Stimulated activated CD8-positive, alpha-beta memory T cell treated with anti-CD3 and anti-CD28 coated beads, Interleukin-15, amount 100 ng/mL, for 24 hours (primary cell): Measurements from ENCODE around the gene PHC1.
A peak's percentile ranks its signal among the peaks of the same experiment; 100 is the strongest.
"Not testable (repeated sequence)": the region's sequence is repeated elsewhere in the genome, so short reads cannot be mapped to it uniquely, and the experiment has no call there.

Experiments used
- DNase-seq: peaks from one replicate; pipeline ENCODE4 v3.0.0-alpha.2; 2020; ENCODE audit warnings: low read depth

Gene PHC1

DNA sequence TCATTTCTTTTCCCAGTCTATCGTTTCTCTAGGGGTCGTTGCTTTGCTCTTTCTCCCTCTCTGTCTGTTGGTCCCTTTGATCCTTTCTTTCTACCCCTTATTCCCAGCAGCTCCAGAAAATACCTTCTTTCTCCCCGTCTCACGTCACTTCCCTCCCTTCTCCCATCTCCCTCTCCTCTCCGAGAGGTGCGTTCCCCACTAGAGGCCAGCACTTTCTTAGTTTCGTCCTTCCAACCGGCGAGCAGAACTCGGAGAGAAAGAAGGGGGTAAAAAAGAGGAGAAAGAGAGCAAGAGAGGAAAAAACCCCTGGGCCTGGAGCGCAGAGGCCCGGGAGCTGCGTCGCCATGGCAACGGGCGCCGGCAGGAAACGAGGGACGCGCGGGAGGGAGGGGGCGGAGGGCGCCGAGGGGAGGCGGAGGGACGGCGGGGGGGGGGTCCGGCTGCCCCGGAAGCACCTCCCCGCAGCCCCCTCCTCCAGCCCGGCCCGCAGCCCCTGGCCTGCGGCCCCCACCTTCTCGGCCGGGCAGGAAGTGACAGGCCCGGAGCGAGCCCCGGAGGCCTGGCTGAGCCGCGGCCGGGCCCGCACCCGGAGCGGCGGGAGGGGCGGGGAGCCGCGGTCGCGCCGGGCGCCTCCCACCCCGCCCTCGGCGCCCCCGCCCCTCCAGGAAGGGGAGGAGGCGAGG, at the start of gene PHC1:
Gene PHC1, plus strand, starts transcription at position 477 of the 683 bp plus-strand sequence. CDS start 3,169 bp downstream, outside the sequence.
- peak; percentile 52 for DNase-seq

DNA sequence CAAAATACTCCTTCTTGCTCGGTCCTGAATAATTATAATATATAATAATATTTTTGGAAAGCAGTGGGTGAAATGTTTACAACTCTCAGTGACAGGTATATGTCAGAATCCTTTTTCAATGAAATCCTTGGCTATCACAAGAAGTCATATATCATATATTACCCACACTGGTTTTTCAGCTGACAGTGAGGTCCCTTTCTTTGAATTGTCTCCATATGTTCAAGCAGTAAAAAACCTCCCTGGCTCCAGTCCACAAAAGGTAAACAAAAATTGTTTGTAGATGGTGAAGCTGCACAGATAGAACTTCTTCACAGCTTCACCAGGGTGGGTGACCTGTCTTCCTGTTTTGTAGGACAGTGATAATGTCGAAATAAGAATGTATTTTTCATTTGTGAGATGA, 47.9 kb upstream of the PHC1 start:
- DNase-seq = no peak

DNA sequence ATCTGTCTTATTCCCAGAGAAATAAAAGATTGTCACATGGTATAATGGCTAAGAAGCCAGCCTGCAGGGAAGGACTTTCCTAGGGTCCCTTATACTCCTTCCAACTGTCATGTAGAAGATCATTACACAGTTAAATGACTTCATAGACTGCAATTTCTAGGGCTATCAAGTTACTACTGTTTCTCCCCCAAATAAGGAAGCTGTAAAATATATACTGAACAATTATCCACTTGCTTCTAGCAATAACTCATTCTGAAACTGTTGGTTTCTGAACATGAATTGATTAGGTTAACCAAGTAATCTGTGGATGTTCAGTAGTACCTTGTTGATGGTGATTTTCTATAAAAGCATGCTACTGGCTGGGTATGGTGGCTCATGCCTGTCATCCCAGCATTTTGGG, 47.3 kb upstream of the PHC1 start:
- no peak for DNase-seq

DNA sequence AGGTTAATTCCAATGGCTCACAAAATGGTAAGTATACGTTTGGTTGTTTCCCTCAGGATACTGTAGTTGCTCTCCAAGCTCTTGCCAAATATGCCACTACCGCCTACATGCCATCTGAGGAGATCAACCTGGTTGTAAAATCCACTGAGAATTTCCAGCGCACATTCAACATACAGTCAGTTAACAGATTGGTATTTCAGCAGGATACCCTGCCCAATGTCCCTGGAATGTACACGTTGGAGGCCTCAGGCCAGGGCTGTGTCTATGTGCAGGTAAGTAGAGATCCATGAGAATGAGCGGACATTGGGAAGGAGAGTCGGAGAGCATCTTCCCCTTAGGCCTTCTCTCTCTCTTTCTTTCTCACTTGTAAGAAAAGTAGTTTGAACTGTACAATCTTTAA, 46.5 kb upstream of the PHC1 start:
- no peak for DNase-seq

GRCh38 chr12:8870586-8870985, 43.7 kb upstream of the PHC1 start:
- no peak for DNase-seq

DNA sequence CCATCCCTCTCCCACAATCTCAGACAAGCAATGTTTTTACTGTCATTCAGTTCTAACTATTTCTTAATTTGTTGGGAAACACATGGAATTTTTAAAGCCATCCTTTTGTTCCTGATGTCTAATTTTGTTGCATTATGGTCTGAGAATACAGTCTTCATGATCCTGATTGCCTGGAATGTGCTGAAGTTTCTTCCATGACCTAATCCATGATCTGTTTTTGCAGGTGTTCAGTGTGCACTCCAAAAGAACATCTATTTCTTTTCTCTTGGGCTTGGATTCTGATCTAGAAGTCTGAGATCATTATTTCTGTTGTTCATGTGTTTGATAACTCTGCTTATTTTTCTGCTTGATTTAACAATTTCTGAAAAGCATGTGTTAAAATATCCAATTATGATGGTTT, 43.2 kb upstream of the PHC1 start:
- no peak for DNase-seq

DNA sequence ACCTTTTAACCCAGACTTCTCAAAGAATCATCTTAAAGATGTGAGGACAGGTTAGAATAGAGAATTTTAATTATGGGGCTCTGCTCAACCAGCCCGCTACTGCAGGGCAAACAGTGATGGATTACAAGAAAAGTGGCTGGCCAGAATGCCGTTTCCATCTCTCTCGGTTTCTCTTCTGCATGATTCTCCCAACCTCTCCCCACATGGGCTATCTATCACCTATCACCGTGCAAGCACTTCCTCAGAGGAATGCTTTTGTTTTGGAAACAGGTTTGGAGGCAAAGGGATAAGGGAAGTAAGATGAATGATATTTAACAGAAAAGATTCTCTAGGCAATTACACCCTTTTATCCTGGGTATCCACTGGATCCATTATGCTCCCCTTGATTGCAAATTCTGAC, 37.4 kb upstream of the PHC1 start:
- no peak for DNase-seq

DNA sequence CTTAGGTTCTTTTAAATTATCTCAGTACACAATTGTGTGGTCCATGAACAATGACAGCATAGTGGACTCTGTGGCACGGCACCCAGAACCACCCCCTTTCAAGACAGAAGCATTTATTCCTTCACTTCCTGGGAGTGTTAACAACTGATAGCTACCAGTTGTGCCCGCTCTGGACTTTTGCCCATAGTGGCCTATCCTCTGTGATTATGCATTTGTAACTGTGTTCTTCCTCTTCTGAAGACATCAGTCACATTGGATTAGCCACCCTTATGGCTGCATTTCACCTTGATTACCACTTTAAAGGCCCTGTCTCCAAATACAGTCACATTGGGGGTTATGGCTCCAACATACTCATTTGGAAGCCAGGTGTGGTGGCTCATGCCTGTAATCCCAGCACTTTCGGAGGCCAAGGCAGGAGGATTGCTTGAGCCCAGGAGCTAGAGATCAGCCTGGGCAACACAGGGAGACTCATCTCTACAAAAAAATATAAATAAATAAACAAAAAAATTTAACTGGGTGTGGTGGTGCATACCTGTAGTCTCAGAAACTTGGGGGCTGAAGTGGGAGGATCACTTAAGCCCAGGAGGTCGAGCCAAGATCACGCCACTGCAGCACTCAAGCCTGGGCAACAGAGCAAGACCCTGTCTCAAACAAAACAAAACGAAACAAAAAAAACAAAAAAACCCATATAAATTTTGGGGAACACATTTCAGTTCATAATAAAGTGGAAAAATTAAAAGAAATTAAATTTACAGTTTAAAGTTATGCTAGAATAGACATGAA, 27.6 kb upstream of the PHC1 start:
- DNase-seq = no peak

DNA sequence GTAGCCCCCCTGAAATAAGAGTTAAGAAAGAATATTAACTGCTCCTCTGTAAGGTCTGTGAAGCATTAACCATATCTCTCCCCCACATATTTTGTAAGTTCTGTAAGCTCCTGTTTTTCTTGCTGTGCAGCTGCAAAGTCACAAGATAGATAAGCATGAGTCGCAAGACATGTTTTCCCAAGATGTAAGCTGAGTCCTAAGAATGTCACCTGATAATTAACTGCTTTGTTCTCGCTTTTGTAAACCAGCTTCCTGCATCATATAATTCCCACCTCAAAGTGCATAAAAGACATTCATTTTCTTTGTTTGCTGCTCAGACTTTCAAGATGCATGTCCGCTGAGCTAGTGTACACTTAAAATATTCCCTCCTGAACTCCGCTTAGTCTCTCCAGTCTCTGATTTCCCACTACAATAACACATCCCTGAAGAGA, 27.0 kb upstream of the PHC1 start:
- DNase-seq = no peak

DNA sequence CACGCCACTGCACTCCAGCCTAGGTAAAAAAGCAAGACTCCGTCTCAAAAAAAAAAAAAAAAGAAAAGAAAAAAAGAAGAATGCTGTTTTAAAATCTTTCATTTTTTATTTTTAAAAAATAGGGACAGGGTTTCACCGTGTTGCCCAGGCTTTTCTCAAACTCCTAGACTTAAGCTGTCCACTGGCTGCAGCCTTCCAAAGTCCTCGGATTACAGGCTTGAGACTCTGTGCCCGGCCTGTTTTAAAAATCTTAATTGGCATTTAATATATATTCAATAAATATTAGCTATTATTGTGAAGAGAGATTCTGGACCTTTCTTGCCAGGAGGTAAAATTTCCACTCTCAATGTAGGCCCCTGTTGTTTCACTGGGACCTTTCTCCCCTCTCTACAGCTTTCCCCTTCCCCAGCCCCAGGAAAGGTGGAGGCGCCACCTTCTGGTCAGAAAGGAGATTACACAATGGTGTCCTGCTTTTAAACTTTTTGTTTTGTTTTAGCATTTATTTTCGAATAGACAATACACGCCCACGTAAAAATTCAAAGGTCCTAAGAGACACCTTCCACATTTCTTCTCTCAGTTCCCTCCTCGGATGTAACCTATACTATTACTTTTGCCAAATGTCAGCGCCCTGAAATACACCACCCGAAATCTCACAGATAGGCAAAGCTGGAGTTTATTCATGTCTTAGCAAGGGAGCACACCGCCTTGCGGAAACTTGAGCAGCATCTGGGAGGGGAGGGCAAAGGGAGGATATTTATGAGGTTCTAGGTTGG, 23.8 kb upstream of the PHC1 start:
- DNase-seq = no peak

DNA sequence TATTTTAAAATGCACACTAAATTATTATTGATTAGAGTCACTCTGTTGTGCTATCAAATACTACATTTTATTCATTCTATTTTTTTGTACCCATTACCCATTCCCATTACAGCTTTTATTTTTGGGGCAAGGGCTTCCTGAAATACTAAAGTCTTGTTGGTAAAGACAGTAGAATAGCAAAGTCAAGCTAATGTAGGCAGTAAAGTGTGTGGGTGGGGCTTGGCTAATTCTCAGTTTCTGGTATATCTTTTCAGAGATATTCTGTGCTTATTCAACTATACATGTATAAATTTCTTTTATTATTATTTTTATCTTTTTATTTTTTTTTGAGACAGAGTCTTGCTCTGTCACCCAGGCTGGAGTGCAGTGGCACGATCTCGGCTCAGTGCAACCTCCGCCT, 22.3 kb upstream of the PHC1 start:
- DNase-seq = no peak

GRCh38 chr12:8894378-8894777, 19.9 kb upstream of the PHC1 start:
- DNase-seq = no peak

DNA sequence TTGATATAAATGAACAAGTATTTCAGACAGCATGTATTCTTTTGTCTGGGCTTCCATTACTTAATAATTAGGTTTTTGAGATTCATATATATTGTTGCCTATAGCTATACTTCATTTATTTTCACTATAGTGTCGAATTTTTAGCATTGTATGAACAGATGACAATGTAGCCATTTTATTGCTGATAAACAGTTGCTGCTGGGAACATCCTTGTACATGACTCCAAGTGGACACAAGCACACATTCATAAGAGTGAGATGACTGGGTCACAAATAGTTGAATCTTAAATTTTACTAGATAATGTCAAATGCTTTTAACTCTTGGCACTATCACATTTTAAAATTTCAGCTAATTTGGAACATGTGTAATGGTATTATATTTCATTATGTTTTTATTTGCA, 19.3 kb upstream of the PHC1 start:
- no peak for DNase-seq

DNA sequence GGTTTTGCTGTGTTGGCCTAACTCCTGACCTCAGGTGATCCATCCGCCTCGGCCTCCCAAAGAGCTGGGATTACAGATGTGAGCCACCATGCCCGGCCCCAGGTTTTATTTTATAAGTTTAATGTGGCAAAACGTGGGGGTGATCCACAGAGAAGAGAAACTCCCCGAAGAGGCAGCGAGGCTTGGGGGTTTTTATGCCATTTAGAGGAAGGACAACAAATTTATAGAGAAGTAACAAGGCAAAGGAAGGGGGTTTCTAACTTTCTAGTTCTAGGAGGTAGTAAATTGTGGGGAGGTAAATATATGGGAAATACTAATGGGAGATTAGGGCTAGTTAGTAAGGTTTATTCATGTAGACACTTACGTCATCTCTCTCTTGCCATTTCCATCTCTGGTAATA, 17.2 kb upstream of the PHC1 start:
- DNase-seq = no peak

- DNase-seq = no peak
Measured at GRCh38 chr12:8899830-8900229, 14.5 kb upstream of the PHC1 start.

DNA sequence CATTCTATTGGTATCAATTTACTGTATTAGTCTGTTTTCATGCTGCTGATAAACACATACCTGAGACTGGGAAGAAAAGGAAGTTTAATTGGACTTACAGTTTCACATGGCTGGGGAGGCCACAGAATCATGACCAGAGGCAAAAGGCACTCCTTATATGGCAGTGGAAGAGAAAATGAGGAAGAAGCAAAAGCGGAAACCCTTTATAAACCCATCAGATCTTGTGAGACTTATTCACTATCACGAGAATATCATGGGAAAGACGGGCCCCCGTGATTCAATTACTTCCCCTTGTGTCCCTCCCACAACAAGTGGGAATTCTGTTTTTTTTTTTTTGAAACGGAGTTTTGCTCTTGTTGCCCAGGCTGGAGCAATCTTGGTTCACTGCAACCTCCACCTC, 11.6 kb upstream of the PHC1 start:
- DNase-seq = not testable (repeated sequence)

- DNase-seq = no peak
Measured at GRCh38 chr12:8903646-8904045, 10.7 kb upstream of the PHC1 start.

- DNase-seq = no peak
Measured at GRCh38 chr12:8904665-8905064, 9.6 kb upstream of the PHC1 start.

DNA sequence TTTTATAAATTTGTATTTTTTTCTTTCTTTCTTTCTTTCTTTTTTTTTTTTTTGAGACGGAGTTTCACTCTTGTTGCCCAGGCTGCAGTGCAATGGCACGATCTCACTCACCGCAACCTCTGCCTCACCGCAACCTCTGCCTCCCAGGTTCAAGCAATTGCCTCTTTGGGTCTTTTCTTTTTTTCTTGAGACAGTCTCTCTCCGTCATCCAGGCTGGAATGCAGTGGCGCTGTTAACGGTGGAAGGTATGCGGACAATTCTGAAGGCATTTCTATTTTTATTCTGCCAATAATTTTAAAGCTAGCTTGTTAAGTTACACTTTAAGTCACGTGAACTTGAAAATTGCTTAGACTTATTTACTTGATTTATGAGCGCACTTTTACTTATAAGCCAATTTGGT, 8.8 kb upstream of the PHC1 start:
- DNase-seq = no peak

DNA sequence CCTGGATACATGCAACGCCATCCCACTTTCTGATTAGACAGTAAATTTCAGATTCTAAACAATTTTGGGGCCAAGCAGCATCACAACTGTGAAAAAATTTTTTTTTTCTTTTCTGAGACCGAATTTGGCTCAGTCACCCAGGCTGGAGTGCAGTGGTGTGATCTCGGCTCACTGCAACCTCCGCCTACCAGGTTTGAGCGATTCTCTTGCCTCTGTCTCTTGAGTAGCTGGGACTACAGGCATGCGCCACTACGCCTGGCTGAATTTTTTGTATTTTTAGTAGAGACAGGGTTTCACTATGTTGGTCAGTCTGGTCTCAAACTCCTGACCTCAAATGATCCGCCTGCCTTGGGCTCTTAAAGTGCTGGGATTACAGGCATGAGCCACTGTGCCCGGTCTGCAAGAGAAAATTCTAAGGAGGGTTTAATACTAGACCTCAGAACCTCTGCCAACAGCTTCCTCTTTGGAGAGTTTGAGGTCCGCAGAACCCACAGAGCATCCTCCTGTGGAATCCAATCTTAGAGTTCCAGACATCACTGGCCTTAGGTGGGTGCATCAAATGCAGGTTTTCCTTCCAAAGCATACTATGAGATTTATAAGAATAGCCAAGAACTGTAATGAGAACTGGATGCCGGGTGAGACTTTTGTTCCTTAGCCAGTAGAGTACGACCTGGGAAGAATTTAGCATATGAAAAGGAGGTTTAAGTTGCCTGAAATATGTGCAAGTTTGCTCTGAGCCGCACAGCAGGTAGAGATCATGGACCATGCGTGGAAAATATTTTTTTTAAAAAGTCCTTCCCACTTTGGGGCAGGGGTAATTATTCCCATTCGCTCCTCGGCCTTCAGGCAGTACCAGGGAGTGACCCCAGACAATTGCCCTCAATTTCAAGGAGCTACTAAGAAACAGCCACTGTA, 7.8 kb upstream of the PHC1 start:
- DNase-seq = no peak

DNA sequence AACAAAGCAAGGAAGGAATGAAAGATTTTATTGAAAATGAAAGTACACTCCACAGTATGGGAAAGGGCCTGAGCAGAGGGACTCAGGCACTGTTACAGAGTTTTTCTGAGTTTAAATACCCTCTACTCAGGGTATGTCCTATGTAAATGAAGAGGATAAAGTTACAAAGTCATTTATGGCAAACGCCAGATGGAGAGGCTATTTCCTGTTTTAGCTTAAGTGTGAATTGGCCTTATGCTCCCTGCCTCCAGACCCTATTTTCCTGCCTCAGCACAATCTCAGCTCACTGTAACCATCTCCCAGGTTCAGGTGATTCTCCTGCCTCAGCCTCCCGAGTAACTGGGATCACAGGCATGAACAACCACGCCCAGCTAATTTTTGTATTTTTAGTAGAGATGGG, 6.8 kb upstream of the PHC1 start:
- DNase-seq = no peak

GRCh38 chr12:8909752-8910151, 4.6 kb upstream of the PHC1 start:
- DNase-seq = no peak
